HepG2 (cell line): ENCODE results near the gene MCC. TPM values are rescaled to one million over a fixed set of nuclear protein-coding genes. Genes with fewer than 3 reads are reported as not detected.
A peak's percentile ranks its signal among the peaks of the same experiment; 100 is the strongest.

Source experiments
- ATAC-seq: fragments of 200-7000 bp; cut with Tn5 transposase; 3 replicates; pipeline ENCODE4 v1.9.1; 2020; ENCODE audit warnings: mild to moderate bottlenecking, moderate library complexity
- BruUV-seq: library from RNA; stranded (reverse); fragments of 400-500 nt; replicated peaks from 2 replicates; lab custom pipeline; 2021; lab: Mats Ljungman, UMichigan
- CTCF ChIA-PET: fragments of 300-600 bp; formaldehyde crosslinking; extraction: SDS; loops from one replicate; lab custom pipeline; 2021; ENCODE audit warnings: low total read pairs, inconsistent platforms, low intra/inter-chr PET ratio; lab: Yijun Ruan, JAX
- POLR2A ChIA-PET: fragments of 350-600 bp; sonication (Branson Sonifier 250); formaldehyde crosslinking; loops from one replicate; lab custom pipeline; 2020; ENCODE audit warnings: antibody characterized with exemption, inconsistent platforms; lab: Yijun Ruan, JAX
- DNase-seq: peaks from one replicate; pipeline ENCODE4 v3.0.0-alpha.2; 2015; ENCODE audit warnings: low spot score
- FAIRE-seq: peaks from 3 replicates; lab custom pipeline; 2011; peaks lifted over from hg19 to GRCh38; lab: Jason Lieb, UNC
- H2AFZ ChIP-seq: one replicate; pipeline ENCODE4 v1.6.1; 2011; ENCODE audit warnings: low read length, inconsistent platforms
- H3K27ac ChIP-seq: fragments of 300-600 bp; 3 replicates; pipeline ENCODE4 v1.8.0; 2011; ENCODE audit warnings: mixed run types, mild to moderate bottlenecking, mixed read lengths, low read length, inconsistent platforms; ENCODE audit not compliant: insufficient read depth; ENCODE audit errors: extremely low read length
- H3K27me3 ChIP-seq, 2 experiments: fragments of 200-600 bp in 1 of 2; 2 replicates in 1 of 2; 3 replicates in 1 of 2; pipeline versions ENCODE4 v1.6.0 to v1.8.0; 2011; ENCODE audit warnings: low read length in 2 of 2, mild to moderate bottlenecking in 2 of 2, moderate library complexity in 2 of 2, inconsistent platforms in 1 of 2; ENCODE audit not compliant: insufficient read depth in 2 of 2, control insufficient read depth in 1 of 2
- H3K36me3 ChIP-seq, 2 experiments: fragments of 200-600 bp in 1 of 2; replicated peaks in 1 of 2; 2 replicates in 1 of 2; 3 replicates in 1 of 2; pipeline versions ENCODE4 v1.5.1 to v1.8.0; 2011; ENCODE audit warnings: low read length in 2 of 2, inconsistent platforms in 1 of 2; ENCODE audit not compliant: insufficient read depth in 2 of 2, control insufficient read depth in 1 of 2
- H3K4me1 ChIP-seq: 2 replicates; pipeline ENCODE4 v1.5.1; 2012; ENCODE audit warnings: low read length, inconsistent platforms; ENCODE audit not compliant: insufficient read depth
- H3K4me2 ChIP-seq: 2 replicates; pipeline ENCODE4 v1.6.0; 2011; ENCODE audit warnings: low read depth, low read length, inconsistent platforms
- H3K4me3 ChIP-seq, 3 experiments: fragments of 200-600 bp in 1 of 3; sonication (generic), shearing (Covaris generic) in 1 of 3; replicated peaks in 1 of 3; 2 replicates each; pipeline ENCODE4 v1.5.1; 2011 to 2016; ENCODE audit warnings: low read length in 3 of 3, inconsistent platforms in 2 of 3, low read depth in 2 of 3, mild to moderate bottlenecking in 2 of 3, control low read depth in 1 of 3, mixed read lengths in 1 of 3; ENCODE audit not compliant: insufficient read depth in 1 of 3
- H3K79me2 ChIP-seq: one replicate; pipeline ENCODE4 v1.6.1; 2011; ENCODE audit warnings: low read length, inconsistent platforms; ENCODE audit not compliant: insufficient read depth
- H3K9ac ChIP-seq: 2 replicates; pipeline ENCODE4 v1.6.0; 2011; ENCODE audit warnings: mild to moderate bottlenecking, low read depth, low read length, inconsistent platforms; ENCODE audit not compliant: insufficient read depth
- H3K9me3 ChIP-seq: 2 replicates; pipeline ENCODE4 v1.5.1; 2012; ENCODE audit warnings: mild to moderate bottlenecking, low read length
- H4K20me1 ChIP-seq: 2 replicates; pipeline ENCODE4 v1.6.0; 2011; ENCODE audit warnings: inconsistent platforms, mild to moderate bottlenecking, low read length, moderate library complexity; ENCODE audit not compliant: insufficient read depth
- JDP2 ChIP-seq: sonication (generic); formaldehyde crosslinking; IDR thresholded peaks from 2 replicates; pipeline ENCODE4 v1.8.1; 2022; ENCODE audit warnings: missing genetic modification reagents, borderline replicate concordance
- MAFK ChIP-seq, 2 experiments: IDR thresholded peaks in 1 of 2; conservative IDR thresholded peaks in 1 of 2; 2 replicates each; pipeline ENCODE4 v1.6.1; 2011; ENCODE audit warnings: improper control_type of control experiment in 2 of 2, low read length in 2 of 2
- MLX ChIP-seq: IDR thresholded peaks from 2 replicates; pipeline ENCODE4 v1.6.1; 2016
- NFYC ChIP-seq: IDR thresholded peaks from 2 replicates; pipeline ENCODE4 v1.6.1; 2016; ENCODE audit warnings: missing genetic modification reagents, missing compliant biosample characterization
- SMYD3 ChIP-seq: sonication (generic); formaldehyde crosslinking; IDR thresholded peaks from 2 replicates; pipeline ENCODE4 v1.8.1; 2023; ENCODE audit warnings: mild to moderate bottlenecking, missing genetic modification reagents
- ZNF205 ChIP-seq: IDR thresholded peaks from 2 replicates; pipeline ENCODE4 v1.6.1; 2018; ENCODE audit warnings: missing biosample characterization, missing genetic modification reagents
- ZNF207 ChIP-seq: fragments of 450-650 bp; IDR thresholded peaks from 2 replicates; pipeline ENCODE4 v1.6.1; 2016; ENCODE audit warnings: antibody characterized with exemption, borderline replicate concordance
- ZNF430 ChIP-seq: sonication (generic); formaldehyde crosslinking; IDR thresholded peaks from 2 replicates; pipeline ENCODE4 v1.9.0; 2021; ENCODE audit warnings: mild to moderate bottlenecking, missing genetic modification reagents
- ZNF713 ChIP-seq: sonication (generic); formaldehyde crosslinking; IDR thresholded peaks from 2 replicates; pipeline ENCODE4 v1.4.0; 2020; ENCODE audit warnings: mild to moderate bottlenecking, missing genetic modification reagents
- ZSCAN30 ChIP-seq: sonication (generic); formaldehyde crosslinking; IDR thresholded peaks from 2 replicates; pipeline ENCODE4 v1.5.0; 2020; ENCODE audit warnings: mild to moderate bottlenecking, missing genetic modification reagents
- WGBS: methylation state at CpG from one replicate; pipeline ENCODE4 v1.1.6; 2017; ENCODE audit warnings: low lambda C conversion rate; 5-methylcytosine and 5-hydroxymethylcytosine counted together
- in situ Hi-C: cut with HindIII; loops from 2 replicates; pipeline ENCODE4 v1.10.0; 2017; ENCODE audit warnings: low pct_unique_long_range_greater_than_20kb; ENCODE audit not compliant: extremely low pct_ligation_motif_present
- intact Hi-C: fragments of 100-400 bp; cut with micrococcal nuclease; formaldehyde crosslinking; loops from one replicate; pipeline ENCODE4 v1.10.0; 2022; ENCODE audit not compliant: unreplicated experiment
- polyA plus RNA-seq, 8 experiments: library from polyadenylated mRNA; depleted of rRNA in 3 of 8; stranded (reverse) in 7 of 8; unstranded in 1 of 8; fragments of >200 nt; fragmentation: Illumina TruSeq in 4 of 8; extraction: Trizol in 4 of 8; gene quantifications; 2 replicates each; pipeline versions ENCODE4 v1.2.1 to v1.2.3, GENCODE V29; 2011 to 2016; ENCODE audit warnings: low read depth in 4 of 8, missing spikeins in 1 of 8, mixed read lengths in 1 of 8; ENCODE audit not compliant: insufficient read depth in 1 of 8
- total RNA-seq, 5 experiments: library from RNA; depleted of rRNA; stranded (reverse); fragments of >200 nt; fragmentation: Illumina TruSeq; extraction: Trizol; gene quantifications; 2 replicates each; pipeline ENCODE4 v1.2.3, GENCODE V29; 2016; ENCODE audit warnings: low read depth in 1 of 5

The MCC gene
- total and polyA plus RNA-seq, 2 of the 13 experiments (the other 11 are each of a cell fraction or from before 2014, with no cell fraction given), result 0.55 to 2.4 TPM

GRCh38 chr5:113167985-113168384 is 320.3 kb downstream of the MCC start:
- no peak overlapping the region for H3K27ac ChIP-seq
- CTCF ChIA-PET, result no interaction called here
- H4K20me1 ChIP-seq, result no peaks in the 10 kb centered on the region
- FAIRE-seq (no peak), DNase-seq (no peak)
- no peaks in the 10 kb centered on the region for H3K9me3 ChIP-seq
- in situ Hi-C loops (no loop called here), intact Hi-C loops (no loop called here)
- POLR2A ChIA-PET, result no interaction called here
- WGBS, result 78% methylated on average over 2 of the region's 2 CpGs
- BruUV-seq, result no TSS peak
- no peak overlapping the region for H3K4me3 ChIP-seq
- no peaks in the 10 kb centered on the region; a peak in 1 of 5 replicates for H3K27me3 ChIP-seq
- no peaks in the 10 kb centered on the region for H3K79me2 ChIP-seq
- H3K9ac ChIP-seq, result no peak overlapping the region
- H3K4me2 ChIP-seq, result no peak overlapping the region
- H3K36me3 ChIP-seq, result no peaks in the 10 kb centered on the region
- H2AFZ ChIP-seq, result no peak overlapping the region
- TF ChIP-seq NFYC (CRISPR knock-in tag) (no peak), MAFK (conservative IDR thresholded peaks at IDR 0.05 in 1 of 2, IDR thresholded peaks at IDR 0.05 in 1 of 2; ENCODE audit: low read length in 2 of 2) (peak in 1 of 2 experiments; percentile 23; a peak in 1 of 4 replicates)
- TF ChIP-seq, all 625 proteins: peak for 1
- H3K4me1 ChIP-seq, result no peaks in the 10 kb centered on the region
- no peak for ATAC-seq

- H3K4me2 ChIP-seq, result no peak overlapping the region
- no peak overlapping the region for H2AFZ ChIP-seq
- DNase-seq (peak; percentile 6), ATAC-seq (no peak), FAIRE-seq (no peak)
- H3K36me3 ChIP-seq, result no peaks in the 10 kb centered on the region
- TF ChIP-seq ZNF430 (CRISPR knock-in tag), result no peak
- no peak for TF ChIP-seq ZSCAN30 (CRISPR knock-in tag)
- no peak for TF ChIP-seq JDP2 (CRISPR knock-in tag)
- no peak for TF ChIP-seq ZNF713 (CRISPR knock-in tag)
- TF ChIP-seq ZNF205 (CRISPR knock-in tag), result no peak
- no peak for TF ChIP-seq MLX
- no peak for TF ChIP-seq ZNF207
- no peak for TF ChIP-seq SMYD3 (CRISPR knock-in tag)
- H3K9me3 ChIP-seq, result no peaks in the 10 kb centered on the region
- no peak overlapping the region for H3K4me3 ChIP-seq
- no peak overlapping the region for H3K9ac ChIP-seq
- no peaks in the 10 kb centered on the region; a peak in 1 of 5 replicates for H3K27me3 ChIP-seq
- no peaks in the 10 kb centered on the region for H3K4me1 ChIP-seq
- H3K79me2 ChIP-seq, result no peaks in the 10 kb centered on the region
- H3K27ac ChIP-seq, result no peak overlapping the region
- intact Hi-C loops (no loop called here), in situ Hi-C loops (no loop called here)
- ChIA-PET POLR2A (no interaction called here), CTCF (no interaction called here)
- WGBS, result 43% methylated on average over 5 of the region's 7 CpGs
- BruUV-seq, result no TSS peak
- no peaks in the 10 kb centered on the region for H4K20me1 ChIP-seq
Measured at GRCh38 chr5:113166852-113167366, 321.3 kb downstream of the MCC start.
